NCI-H2227 treated with DMSO at 0.1 percent for 48 hours (cell line): Measurements from ENCODE around the gene PCCA.
"Not testable (repeated sequence)": the region's sequence is repeated elsewhere in the genome, so short reads cannot be mapped to it uniquely, and the experiment has no call there.

Source experiments
- DNase-seq: peaks from one replicate; lab custom pipeline; 2025; lab: John Stamatoyannopoulos, UW

The PCCA gene

DNA sequence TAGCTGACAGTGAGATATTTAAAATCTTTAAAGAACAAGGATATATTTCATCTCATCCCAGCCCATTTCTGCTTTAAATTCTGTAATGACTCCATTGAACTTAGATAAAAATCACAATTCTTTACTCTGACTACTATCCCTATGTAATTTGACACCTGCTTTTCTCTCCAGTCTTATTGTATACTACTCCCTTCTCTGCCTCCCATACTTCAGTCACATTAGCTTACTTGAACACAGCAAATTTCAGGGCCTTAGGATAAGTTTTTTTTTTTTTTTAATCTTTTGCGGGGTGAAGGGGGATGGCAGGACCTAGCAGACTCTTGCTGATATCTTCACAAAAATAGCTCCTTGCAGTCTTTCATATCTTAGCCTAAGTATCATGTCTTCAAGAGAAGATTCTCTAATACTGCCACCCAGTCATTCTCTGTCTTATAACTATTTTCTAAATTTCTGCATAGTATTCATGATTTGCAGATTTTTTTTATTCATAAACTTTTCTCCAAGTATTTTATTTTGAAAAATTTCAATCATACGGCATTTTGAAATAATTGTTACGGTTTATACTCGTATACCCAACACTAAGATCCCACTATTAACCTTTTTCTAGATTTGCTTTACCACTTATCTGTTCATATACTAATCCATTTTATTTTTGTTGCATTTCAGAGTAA is 151.4 kb downstream of the PCCA start:
- DNase-seq, result no peak

DNA sequence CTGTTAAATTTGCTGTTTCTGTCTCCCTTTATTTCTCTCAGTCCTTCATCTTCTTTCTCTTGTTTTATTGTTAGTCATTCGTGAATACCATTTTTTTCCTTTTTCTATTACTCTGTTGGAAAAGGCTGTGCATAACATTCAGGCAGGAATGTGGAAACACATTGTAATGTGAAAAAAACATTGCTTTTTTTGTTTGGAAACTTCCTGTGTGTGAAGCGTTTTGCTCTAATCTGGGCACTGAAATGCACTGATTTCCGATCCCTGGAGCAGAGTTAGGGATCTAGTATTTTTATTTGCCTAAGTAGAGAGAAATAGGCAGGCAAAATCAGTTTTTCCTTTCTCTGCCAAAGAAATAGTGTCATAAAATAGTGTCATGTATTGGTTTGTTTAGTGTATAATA is 155.5 kb downstream of the PCCA start:
- no peak for DNase-seq

- DNase-seq, result no peak
These were observed 156.2 kb downstream of the PCCA start for GRCh38 chr13:100245104-100245503.

DNA sequence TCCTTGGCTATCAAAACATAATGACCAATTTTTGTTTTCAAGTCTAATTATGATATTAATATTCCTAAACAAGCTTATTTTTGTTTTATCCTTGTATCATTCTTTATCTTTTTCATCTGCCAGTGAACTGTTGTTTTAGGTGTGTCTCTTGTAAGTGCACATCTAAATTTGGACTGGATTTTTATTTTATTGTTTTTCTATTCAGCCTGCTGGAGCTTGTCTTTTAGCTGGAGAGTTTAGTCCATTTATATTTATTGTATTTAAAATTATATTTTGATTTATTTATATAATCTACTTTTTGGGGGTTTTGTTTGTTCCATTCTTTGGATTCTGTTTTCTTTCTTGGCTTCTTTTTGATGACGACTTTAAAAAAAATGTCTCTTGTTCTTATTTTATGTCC is 159.0 kb downstream of the PCCA start:
- DNase-seq, result no peak

GRCh38 chr13:100254002-100254401 is 165.1 kb downstream of the PCCA start:
- no peak for DNase-seq

GRCh38 chr13:100262404-100262803 is 173.5 kb downstream of the PCCA start:
- DNase-seq, result no peak

DNA sequence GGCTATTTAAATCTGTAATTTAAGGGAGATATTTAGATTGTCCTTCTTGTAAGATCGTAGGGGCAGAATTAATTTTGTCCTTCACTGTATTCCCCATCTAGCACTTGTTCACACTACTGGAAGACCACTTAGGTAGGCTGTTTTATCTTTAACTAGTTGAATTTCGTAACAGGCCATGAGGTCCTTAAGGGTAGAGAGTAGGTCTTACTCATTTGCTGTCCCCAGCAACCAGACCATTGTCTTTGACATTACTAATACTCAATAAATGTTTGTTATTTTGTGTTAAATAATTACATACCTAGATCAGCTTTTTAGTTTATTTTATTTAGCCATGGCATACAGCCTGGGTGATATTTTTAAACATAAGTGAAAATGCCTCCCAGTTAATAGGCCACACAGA is 177.1 kb downstream of the PCCA start:
- no peak for DNase-seq

- DNase-seq, result no peak
These were observed 180.9 kb downstream of the PCCA start for GRCh38 chr13:100269837-100270236.

GRCh38 chr13:100273138-100273537 is 184.2 kb downstream of the PCCA start:
- DNase-seq, result no peak

- DNase-seq, result no peak
These were observed 184.7 kb downstream of the PCCA start for GRCh38 chr13:100273552-100273951.

DNA sequence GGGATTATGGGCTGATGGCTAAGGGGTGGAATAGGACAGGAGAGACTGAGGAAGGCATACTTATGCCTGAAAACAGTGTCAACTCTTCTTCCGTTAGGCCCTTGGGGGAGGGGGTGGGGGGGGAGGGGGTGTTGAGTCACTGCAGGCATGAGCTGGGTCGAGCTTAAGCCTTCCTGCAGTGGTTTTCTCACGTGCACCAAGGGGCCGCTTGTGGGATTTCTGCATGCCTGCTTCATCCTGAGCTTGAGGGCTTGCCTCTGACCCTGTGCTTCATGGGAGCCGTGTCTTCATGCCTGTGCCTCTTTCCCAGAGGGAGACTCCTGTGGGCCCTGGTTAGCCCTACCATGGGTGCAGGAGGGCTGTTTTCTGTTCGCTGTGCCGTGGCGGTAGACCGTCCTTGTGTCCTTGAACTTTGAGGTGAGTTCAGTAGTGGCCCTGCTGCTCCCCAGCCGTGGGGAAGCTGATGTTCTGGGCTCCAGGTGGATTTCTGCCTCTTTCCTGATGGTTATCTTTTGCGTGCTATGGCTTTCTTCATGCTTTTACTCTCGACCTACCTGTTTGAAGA is 186.1 kb downstream of the PCCA start:
- DNase-seq, result no peak

- no peak for DNase-seq
These were observed 186.9 kb downstream of the PCCA start for GRCh38 chr13:100275746-100276145.

DNA sequence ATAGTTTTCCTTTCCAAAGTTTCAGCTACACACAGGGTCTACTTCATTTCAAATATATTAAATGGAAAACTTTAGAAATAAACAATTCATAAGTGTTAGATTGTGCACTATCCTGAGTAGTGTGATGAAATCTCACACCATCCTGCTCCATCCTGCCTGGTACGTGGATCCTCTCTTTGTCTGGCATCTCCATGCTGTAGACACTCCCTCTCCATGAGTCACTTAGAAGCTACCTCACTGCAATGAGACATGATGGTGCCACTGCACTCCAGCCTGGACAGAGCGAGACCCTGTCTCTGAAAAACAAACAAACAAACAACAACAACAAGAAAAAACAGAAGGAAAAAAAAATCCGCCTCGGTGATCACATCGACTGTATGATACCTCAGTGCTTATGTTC is 191.8 kb downstream of the PCCA start:
- DNase-seq, result no peak

GRCh38 chr13:100282306-100282705 is 193.4 kb downstream of the PCCA start:
- not testable (repeated sequence) for DNase-seq

- DNase-seq, result no peak
These were observed 201.4 kb downstream of the PCCA start for GRCh38 chr13:100290165-100290801.

DNA sequence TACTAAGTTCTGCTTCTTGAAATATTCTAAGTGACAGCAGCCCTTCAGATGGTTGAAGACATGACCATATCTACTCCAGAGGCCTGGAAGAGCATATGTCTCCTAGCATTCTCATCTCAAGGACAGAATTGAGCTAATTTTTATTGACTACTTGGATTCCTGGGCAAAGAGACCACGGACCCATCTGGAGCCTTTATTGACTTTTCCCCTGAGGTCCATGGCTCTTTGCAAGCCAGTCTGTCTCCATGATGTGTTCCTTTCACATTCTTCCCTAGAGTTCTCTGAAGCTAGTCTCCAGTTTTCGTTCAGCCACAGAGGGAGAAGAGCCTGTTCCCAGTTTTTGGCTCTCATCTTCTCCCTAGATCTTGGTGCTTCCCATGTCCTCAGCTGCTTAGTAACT is 202.7 kb downstream of the PCCA start:
- no peak for DNase-seq

DNA sequence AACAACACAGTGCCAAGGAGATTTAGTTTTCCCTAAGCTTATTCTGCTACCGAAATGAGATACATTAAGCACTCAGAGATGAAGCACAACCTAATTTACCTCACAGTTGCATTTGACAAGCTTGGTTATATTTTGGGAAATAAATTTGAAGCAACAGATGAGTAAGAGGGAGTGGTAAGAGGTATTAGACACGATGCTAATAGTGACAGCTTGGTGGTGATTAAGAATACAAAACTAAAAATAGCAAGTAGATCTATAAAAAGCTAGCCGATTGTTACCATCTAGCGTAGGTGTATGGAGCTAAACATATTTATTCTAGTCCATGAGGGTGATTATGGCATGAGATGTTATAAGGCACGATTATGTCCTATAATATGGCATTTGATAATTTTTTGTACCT is 208.5 kb downstream of the PCCA start:
- no peak for DNase-seq

GRCh38 chr13:100298116-100298681 is 209.3 kb downstream of the PCCA start:
- DNase-seq, result no peak

DNA sequence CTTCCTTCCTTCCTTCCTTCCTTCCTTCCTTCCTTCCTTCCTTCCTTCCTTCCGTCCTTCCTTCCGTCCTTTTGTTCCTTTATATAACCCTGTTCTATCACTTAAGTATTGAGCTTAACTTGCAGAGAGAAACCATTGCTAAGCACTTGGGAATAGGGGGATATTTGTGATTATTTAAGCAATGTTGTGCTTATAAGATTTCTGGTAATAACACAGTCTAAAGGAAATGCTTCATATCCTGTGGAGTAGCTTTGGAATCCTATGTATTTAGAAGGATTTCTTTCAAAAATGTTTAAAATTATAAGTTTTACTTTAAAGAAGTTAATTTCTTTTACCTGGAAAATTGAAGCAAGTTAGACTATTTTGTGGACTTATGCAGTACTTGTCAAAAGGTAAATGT is 209.8 kb downstream of the PCCA start:
- no peak for DNase-seq

- peak; percentile 34 for DNase-seq
These were observed 211.3 kb downstream of the PCCA start for GRCh38 chr13:100300243-100300642.

GRCh38 chr13:100300708-100301107 is 211.8 kb downstream of the PCCA start:
- DNase-seq, result no peak

DNA sequence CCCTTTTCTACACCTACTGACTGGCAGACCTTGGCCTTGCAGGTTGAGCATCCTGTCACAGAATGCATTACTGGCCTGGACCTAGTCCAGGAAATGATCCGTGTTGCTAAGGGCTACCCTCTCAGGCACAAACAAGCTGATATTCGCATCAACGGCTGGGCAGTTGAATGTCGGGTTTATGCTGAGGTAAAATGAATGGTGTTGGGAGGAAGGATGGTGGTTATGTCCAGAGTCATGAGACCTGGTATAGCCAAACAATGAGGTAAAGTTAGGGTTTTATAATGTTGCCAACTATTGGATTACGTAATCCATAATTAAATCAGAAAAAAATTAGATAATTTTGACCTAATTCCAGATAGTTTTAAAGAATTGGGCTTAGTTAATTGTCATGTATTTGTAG is 212.5 kb downstream of the PCCA start:
- peak; percentile 52 for DNase-seq

GRCh38 chr13:100302391-100302790 is 213.5 kb downstream of the PCCA start:
- DNase-seq, result no peak
